SK-N-SH treated with all-trans-retinoic acid at 6 μM for 48 hours (cell line): ENCODE measurements around the gene CYTL1.

ENCODE experiments used
- ARNTL ChIP-seq: fragments of 450-650 bp; formaldehyde crosslinking; IDR thresholded peaks from 2 replicates; pipeline ENCODE4 v1.5.0; 2020; ENCODE audit warnings: low read depth, mild to moderate bottlenecking, moderate library complexity, borderline replicate concordance
- CSRNP3 ChIP-seq: fragments of 250-450 bp; sonication (Bioruptor Pico); IDR thresholded peaks from 2 replicates; pipeline ENCODE4 v1.5.1; 2021; ENCODE audit warnings: mild to moderate bottlenecking, moderate library complexity
- ESRRG ChIP-seq: fragments of 250-450 bp; sonication (Bioruptor Pico); IDR thresholded peaks from 2 replicates; pipeline ENCODE4 v1.6.1; 2021; ENCODE audit warnings: mild to moderate bottlenecking
- PATZ1 ChIP-seq: fragments of 250-450 bp; sonication (Bioruptor Pico); IDR thresholded peaks from 2 replicates; pipeline ENCODE4 v1.8.0; 2020; ENCODE audit warnings: mild to moderate bottlenecking, moderate library complexity, borderline replicate concordance
- TSHZ2 ChIP-seq: fragments of 250-450 bp; sonication (Bioruptor Pico); IDR thresholded peaks from 2 replicates; pipeline ENCODE4 v1.5.0; 2020; ENCODE audit warnings: mild to moderate bottlenecking, moderate library complexity

GRCh38 chr4:4985844-4986243 lies 33.4 kb downstream of the CYTL1 start:
- TF ChIP-seq ARNTL (CRISPR knock-in tag) (no peak), PATZ1 (CRISPR knock-in tag) (no peak), CSRNP3 (no peak), ESRRG (CRISPR knock-in tag) (no peak), TSHZ2 (CRISPR knock-in tag) (no peak)
